Measurements from ENCODE around the gene NOL3.

GRCh38 chr16:67187175-67187890 is 17.0 kb downstream of the NOL3 start:
- TF ChIP-seq CTCF (IDR thresholded peaks at IDR 0.05) = no peak
- no peak for TF ChIP-seq FOXJ3 (CRISPR knock-in tag; IDR thresholded peaks at IDR 0.05; ENCODE audit: borderline replicate concordance)
- no peak for TF ChIP-seq USF2 (CRISPR knock-in tag; IDR thresholded peaks at IDR 0.05)
- TF ChIP-seq IRF2 (CRISPR knock-in tag; IDR thresholded peaks at IDR 0.05; ENCODE audit: borderline replicate concordance, low read depth) = no peak
- TF ChIP-seq ZNF138 (CRISPR knock-in tag; conservative IDR thresholded peaks at IDR 0.05) = no peak
